ENCODE measurements around the gene RAB44.

DNA sequence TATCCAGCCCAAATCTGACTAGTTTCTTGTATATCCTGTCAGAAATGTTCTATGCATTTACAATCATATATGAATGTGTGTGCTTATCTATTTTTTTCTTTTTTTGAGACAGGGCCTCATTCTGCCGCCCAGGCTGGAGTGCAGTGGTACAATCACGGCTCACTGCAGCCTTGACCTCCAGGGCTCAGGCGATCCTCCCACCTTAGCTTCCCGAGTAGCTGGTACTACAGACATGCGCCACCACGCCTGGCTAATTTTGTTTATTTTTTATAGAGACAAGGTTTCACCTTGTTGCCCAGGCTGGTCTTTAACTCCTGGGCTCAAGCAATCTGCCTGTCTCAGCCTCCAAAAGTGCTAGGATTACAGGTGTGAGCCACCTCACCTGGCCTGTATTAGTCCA, 3.0 kb upstream of the RAB44 start:
- TF ChIP-seq POLR2A (IDR thresholded peaks at IDR 0.05), result no peak
- TF ChIP-seq, protein P1, sequence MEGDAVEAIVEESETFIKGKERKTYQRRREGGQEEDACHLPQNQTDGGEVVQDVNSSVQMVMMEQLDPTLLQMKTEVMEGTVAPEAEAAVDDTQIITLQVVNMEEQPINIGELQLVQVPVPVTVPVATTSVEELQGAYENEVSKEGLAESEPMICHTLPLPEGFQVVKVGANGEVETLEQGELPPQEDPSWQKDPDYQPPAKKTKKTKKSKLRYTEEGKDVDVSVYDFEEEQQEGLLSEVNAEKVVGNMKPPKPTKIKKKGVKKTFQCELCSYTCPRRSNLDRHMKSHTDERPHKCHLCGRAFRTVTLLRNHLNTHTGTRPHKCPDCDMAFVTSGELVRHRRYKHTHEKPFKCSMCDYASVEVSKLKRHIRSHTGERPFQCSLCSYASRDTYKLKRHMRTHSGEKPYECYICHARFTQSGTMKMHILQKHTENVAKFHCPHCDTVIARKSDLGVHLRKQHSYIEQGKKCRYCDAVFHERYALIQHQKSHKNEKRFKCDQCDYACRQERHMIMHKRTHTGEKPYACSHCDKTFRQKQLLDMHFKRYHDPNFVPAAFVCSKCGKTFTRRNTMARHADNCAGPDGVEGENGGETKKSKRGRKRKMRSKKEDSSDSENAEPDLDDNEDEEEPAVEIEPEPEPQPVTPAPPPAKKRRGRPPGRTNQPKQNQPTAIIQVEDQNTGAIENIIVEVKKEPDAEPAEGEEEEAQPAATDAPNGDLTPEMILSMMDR (IDR thresholded peaks at IDR 0.05), result no peak

All from prostate gland (tissue), 2 donors.